Measurements from ENCODE around the gene SPG7.

GRCh38 chr16:89556750-89557689 is 48.8 kb downstream of the SPG7 start:
- TF ChIP-seq POLR2A (IDR thresholded peaks at IDR 0.05) (no peak), CTCF (IDR thresholded peaks at IDR 0.05) (peak; percentile 42 to 70 (median 63))
